Prostate gland (tissue), 2 donors: ENCODE measurements around the gene PAQR7. TPM values are rescaled to one million over a fixed set of nuclear protein-coding genes. Genes with fewer than 3 reads are reported as not detected.

Experiments
- DNase-seq: peaks from one replicate; pipeline ENCODE4 v3.0.0-alpha.2; 2019; ENCODE audit warnings: low spot score
- H3K27ac ChIP-seq, 2 donors: fragments of 200-600 bp; sonication (generic); 2 replicates each; pipeline ENCODE4 v1.5.1; 2017 to 2019
- H3K27me3 ChIP-seq: fragments of 200-600 bp; sonication (generic); replicated peaks from 2 replicates; pipeline ENCODE4 v1.5.1; 2019; ENCODE audit not compliant: insufficient read depth
- H3K36me3 ChIP-seq, 2 donors: fragments of 200-600 bp; sonication (generic); 1 replicate in 1 of 2; 2 replicates in 1 of 2; pipeline versions ENCODE4 v1.5.1 to v1.8.1; 2017 to 2019
- H3K4me1 ChIP-seq: fragments of 200-600 bp; sonication (generic); replicated peaks from 2 replicates; pipeline ENCODE4 v1.5.1; 2019
- H3K4me3 ChIP-seq, 2 donors: fragments of 200-600 bp; sonication (generic); 2 replicates each; pipeline ENCODE4 v1.5.1; 2017 to 2019
- H3K9me3 ChIP-seq: fragments of 200-600 bp; sonication (generic); 2 replicates; pipeline ENCODE4 v1.5.1; 2017
- CTCF ChIP-seq, 4 experiments: fragments of 200-600 bp in 2 of 4; fragments of 450-650 bp in 2 of 4; sonication (generic) in 2 of 4; IDR thresholded peaks; 1 replicate in 3 of 4; 2 replicates in 1 of 4; pipeline ENCODE4 v1.5.1; 2016 to 2019; ENCODE audit warnings: antibody characterized with exemption in 4 of 4, mild to moderate bottlenecking in 2 of 4, moderate library complexity in 2 of 4
- POLR2A ChIP-seq: fragments of 450-650 bp; IDR thresholded peaks from one replicate; pipeline ENCODE4 v1.6.1; 2016; ENCODE audit warnings: antibody characterized with exemption, mild to moderate bottlenecking
- POLR2AphosphoS5 ChIP-seq: sonication (generic); formaldehyde crosslinking; IDR thresholded peaks from one replicate; pipeline ENCODE4 v1.6.1; 2017; ENCODE audit warnings: antibody characterized with exemption
- WGBS: methylation state at CpG from one replicate; pipeline ENCODE4 v1.1.5; 2018; 5-methylcytosine and 5-hydroxymethylcytosine counted together
- intact Hi-C: fragments of 100-400 bp; cut with DNase I; formaldehyde crosslinking; loops from one replicate; pipeline ENCODE4 v1.14.2; 2022
- total RNA-seq, 2 donors: library from RNA; depleted of rRNA; stranded (reverse); fragments of >200 nt; gene quantifications; one replicate each; pipeline ENCODE4 v1.1.0, GENCODE V29; 2016

The PAQR7 gene
- total RNA-seq, 2 donors from 2014 or later = 7.8 to 74.0 TPM

- intact Hi-C loops = no loop called here
- no peaks in the 10 kb centered on the region for H3K36me3 ChIP-seq
- H3K4me1 ChIP-seq = peaks cover 7% of the 10 kb centered on the region
- peak; percentile 7 for DNase-seq
- no peaks in the 10 kb centered on the region for H3K9me3 ChIP-seq
- TF ChIP-seq CTCF (IDR thresholded peaks at IDR 0.05) (no peak), POLR2AphosphoS5 (no peak), POLR2A (no peak)
- 9% methylated on average over 34 of the region's 34 CpGs for WGBS
- no peaks in the 10 kb centered on the region for H3K27me3 ChIP-seq
- no peak overlapping the region for H3K27ac ChIP-seq
- peak overlapping the region; percentile 47 to 65 for H3K4me3 ChIP-seq
Observed at GRCh38 chr1:25906644-25907300, 31.3 kb upstream of the PAQR7 start.

DNA sequence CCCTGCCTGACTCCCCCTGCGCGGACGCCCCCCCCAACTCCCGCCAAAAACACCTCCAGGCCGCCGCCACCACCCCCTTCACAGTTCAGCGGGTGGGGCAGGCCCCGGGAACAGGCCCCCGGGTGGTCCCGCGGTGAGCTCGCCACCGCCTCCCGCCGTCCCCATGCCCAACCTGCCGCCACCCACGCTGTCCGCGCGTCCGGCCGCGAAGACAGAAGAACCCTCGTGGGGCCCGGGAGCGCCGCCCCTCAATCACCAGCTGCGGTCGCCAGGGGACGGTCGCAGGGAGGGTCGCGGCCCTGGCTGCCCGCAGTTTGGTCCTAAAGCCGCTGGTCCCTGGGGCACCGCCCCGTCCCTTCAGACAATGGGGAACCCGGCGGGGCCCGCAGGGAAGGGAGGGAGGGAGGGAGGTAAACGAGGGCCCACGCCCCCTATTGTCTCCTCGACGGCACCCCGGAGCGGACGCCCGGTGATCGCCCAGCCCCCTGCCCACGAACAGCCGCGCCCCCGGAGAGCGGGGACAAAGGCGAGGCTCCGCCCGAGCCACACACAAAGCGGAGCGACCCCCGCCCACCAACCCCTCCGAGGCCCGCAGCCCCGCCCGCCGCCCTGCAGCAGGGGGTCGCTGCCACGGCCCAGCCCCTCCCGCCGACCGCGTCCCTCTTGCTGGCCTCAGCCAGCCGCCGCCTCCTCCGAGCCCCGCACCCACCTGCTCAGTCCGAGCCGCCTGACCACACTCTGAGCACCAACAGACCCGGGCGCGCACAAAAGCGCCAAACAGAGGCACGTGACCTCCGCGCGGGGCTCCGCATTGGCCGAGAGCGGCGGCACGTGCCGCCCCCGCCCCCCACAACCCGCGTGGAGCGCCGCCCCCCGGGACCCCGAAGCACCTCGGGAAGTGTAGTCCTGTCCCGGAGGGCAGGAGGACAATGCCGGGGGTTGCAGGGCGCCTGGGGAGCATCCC lies 30.5 kb upstream of the PAQR7 start, which contains the start of gene STMN1:
Gene STMN1 (minus strand): TSS at position 740 of the 964 bp plus-strand sequence. CDS start 1,743 bp downstream, outside the sequence.
- Histone ChIP-seq H3K4me1 (peaks cover 7% of the 10 kb centered on the region), H3K9me3 (no peaks in the 10 kb centered on the region), H3K4me3 (peak within 1 kb of the TSS; percentile 47 to 65), H3K36me3 (no peaks in the 10 kb centered on the region), H3K27ac (peak within 1 kb of the TSS; percentile 48 to 50), H3K27me3 (no peaks in the 10 kb centered on the region)
- peak; percentile 89 for DNase-seq
- peak; percentile 94 for TF ChIP-seq POLR2AphosphoS5
- TF ChIP-seq CTCF (IDR thresholded peaks at IDR 0.05) = peak in 1 of 4 experiments; percentile 12
- peak; percentile 89 for TF ChIP-seq POLR2A
- WGBS = under 1% methylated on average over 60 of the region's 102 CpGs
- intact Hi-C loops = no loop called here

DNA sequence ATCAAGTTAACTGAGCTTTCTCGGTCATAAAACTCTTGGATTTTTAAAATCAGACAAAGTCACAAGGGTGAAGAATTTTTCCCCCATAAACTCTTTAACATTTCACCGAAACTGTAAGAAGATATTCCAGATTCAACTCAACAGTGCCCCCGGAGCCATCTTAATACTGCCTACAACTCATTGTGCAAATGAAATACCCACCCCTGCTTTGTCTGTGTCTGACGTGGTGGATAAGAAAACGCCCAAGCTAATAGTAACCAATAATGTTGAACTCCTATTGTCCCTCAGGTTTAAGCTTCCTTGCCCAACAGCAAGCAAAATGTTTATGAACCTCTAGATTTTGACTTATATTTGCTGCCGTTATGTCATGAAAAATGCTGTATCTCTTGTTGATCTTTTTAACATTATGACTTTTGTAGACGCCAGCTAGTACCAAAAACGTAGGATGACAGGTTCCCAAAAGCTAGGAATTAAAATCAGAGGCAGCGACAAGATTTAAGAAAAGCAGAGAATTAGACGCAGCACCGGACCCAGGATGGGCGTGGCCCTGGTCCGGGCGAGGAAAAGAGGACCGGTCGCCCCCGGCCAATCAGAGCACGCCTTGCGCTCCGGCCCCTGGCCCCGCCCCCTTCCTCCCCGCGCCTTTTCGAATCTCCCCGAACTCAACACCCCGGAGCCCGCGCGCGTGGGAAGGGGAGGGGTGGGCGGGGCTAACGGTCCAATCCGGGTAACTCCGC lies 29.6 kb upstream of the PAQR7 start:
- Histone ChIP-seq H3K4me3 (peak overlapping the region; percentile 47 to 65), H3K9me3 (no peaks in the 10 kb centered on the region), H3K36me3 (no peaks in the 10 kb centered on the region), H3K27me3 (peaks cover 2% of the 10 kb centered on the region), H3K4me1 (peaks cover 7% of the 10 kb centered on the region), H3K27ac (peak overlapping the region in 1 of 2 donors; percentile 50)
- TF ChIP-seq CTCF (IDR thresholded peaks at IDR 0.05) (no peak), POLR2A (no peak), POLR2AphosphoS5 (peak; percentile 43)
- intact Hi-C loops = no loop called here
- WGBS = under 1% methylated on average over 34 of the region's 34 CpGs
- peak; percentile 93 for DNase-seq

DNA sequence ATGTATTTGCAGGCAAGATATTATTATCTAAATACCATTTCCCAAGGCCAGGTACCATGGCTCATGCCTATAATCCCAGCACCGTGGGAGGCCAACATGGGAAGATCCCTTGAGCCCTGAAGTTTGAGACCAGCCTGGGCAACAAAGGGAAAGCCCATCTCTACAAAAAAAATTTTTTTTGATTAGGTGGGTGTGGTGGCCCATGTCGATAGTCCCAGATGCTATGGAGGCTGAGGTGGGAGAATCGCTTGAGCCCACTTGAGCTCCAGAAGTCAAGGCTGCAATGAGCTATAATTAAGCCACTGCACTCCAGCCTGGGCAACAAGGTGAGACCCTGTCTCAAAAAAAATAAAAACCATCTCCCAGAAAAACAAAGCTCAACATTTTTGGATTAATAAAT lies 28.5 kb upstream of the PAQR7 start:
- TF ChIP-seq CTCF (IDR thresholded peaks at IDR 0.05) = no peak
- TF ChIP-seq POLR2AphosphoS5 = no peak
- no peak for TF ChIP-seq POLR2A
- no peaks in the 10 kb centered on the region for H3K36me3 ChIP-seq
- WGBS = 45% methylated on average over 3 of the region's 3 CpGs
- H3K9me3 ChIP-seq = no peaks in the 10 kb centered on the region
- no peak overlapping the region for H3K4me3 ChIP-seq
- no peak for DNase-seq
- H3K27ac ChIP-seq = no peak overlapping the region
- intact Hi-C loops = no loop called here
- peaks cover 2% of the 10 kb centered on the region for H3K27me3 ChIP-seq
- H3K4me1 ChIP-seq = peaks cover 7% of the 10 kb centered on the region
